GM19193 (cell line): ENCODE measurements around the gene ATP6AP2.
A peak's percentile ranks its signal among the peaks of the same experiment; 100 is the strongest.

Source experiments
- POLR2A ChIP-seq: IDR thresholded peaks from 4 replicates; pipeline ENCODE4 v1.6.1; 2011; ENCODE audit not compliant: insufficient read depth, insufficient read length; ENCODE audit errors: extremely low read depth

Gene ATP6AP2

GRCh38 chrX:40622479-40623138 is 41.8 kb downstream of the ATP6AP2 start:
- TF ChIP-seq POLR2A, result no peak

GRCh38 chrX:40623139-40623536 is 42.4 kb downstream of the ATP6AP2 start, which contains the start of gene MPC1L:
Gene MPC1L, plus strand, starts transcription at chrX:40623428. Its CDS starts 138 bp downstream, at chrX:40623566.
- TF ChIP-seq POLR2A, result no peak

- TF ChIP-seq POLR2A, result no peak
Measured at GRCh38 chrX:40623665-40624064, 42.9 kb downstream of the ATP6AP2 start.

- no peak for TF ChIP-seq POLR2A
Measured at GRCh38 chrX:40625294-40625693, 44.5 kb downstream of the ATP6AP2 start.

GRCh38 chrX:40628506-40628905 is 47.7 kb downstream of the ATP6AP2 start:
- no peak for TF ChIP-seq POLR2A

- TF ChIP-seq POLR2A, result no peak
Measured at GRCh38 chrX:40632199-40632598, 51.4 kb downstream of the ATP6AP2 start.

- no peak for TF ChIP-seq POLR2A
Measured at GRCh38 chrX:40637687-40638086, 56.9 kb downstream of the ATP6AP2 start.

GRCh38 chrX:40644176-40644575 is 63.4 kb downstream of the ATP6AP2 start:
- TF ChIP-seq POLR2A, result no peak

GRCh38 chrX:40644821-40645358 is 64.1 kb downstream of the ATP6AP2 start:
- TF ChIP-seq POLR2A, result peak; percentile 48

- no peak for TF ChIP-seq POLR2A
Measured at GRCh38 chrX:40646489-40647306, 65.9 kb downstream of the ATP6AP2 start.

GRCh38 chrX:40647307-40648197 is 66.8 kb downstream of the ATP6AP2 start, which contains the start of gene CXorf38:
Gene CXorf38, minus strand, starts transcription at chrX:40647561. Its CDS starts 41 bp downstream, at chrX:40647520.
- peak; percentile 80 for TF ChIP-seq POLR2A

GRCh38 chrX:40651620-40652223 is 71.0 kb downstream of the ATP6AP2 start:
- TF ChIP-seq POLR2A, result no peak

- TF ChIP-seq POLR2A, result no peak
Measured at GRCh38 chrX:40652664-40653063, 71.9 kb downstream of the ATP6AP2 start.

- no peak for TF ChIP-seq POLR2A
Measured at GRCh38 chrX:40653535-40653934, 72.8 kb downstream of the ATP6AP2 start.
